Measurements from ENCODE around the gene SPHK1. TPM values are rescaled to one million over a fixed set of nuclear protein-coding genes. Genes with fewer than 3 reads are reported as not detected.

Gene SPHK1
- total and polyA plus RNA-seq, 2 donors (not counting 3 experiments of a cell fraction or from before 2014, with no cell fraction given) = 85.6 to 97.4 TPM

DNA sequence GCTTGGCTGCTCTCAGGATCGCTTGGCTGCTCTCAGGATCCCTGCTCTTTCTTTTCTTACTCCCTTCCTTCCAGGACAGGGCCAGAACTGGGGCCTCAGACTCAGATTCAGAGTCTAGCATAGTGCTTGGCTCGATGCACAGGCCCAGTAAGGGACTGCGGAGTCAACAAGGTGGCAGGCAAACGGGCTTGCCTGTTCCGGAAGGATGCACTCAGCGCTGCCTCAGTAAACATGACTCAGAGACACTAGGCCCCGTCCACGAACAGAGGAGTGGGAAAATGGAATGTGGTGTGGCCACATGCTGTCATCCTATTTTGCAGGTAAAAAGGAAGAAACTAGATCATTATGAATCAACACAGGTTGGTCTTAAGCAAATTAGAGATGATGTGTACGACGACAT, 9.8 kb downstream of the SPHK1 start:
- DNase-seq (ENCODE audit: low read depth, low spot score) (no peak), FAIRE-seq (no peak)
- Histone ChIP-seq H3K4me1 (ENCODE audit: control insufficient read depth, extremely low read depth, insufficient read depth, low read length) (no peaks in the 10 kb centered on the region), H4K20me1 (replicated peaks; ENCODE audit: control insufficient read depth, extremely low read depth, insufficient read depth, low read length) (no peaks in the 10 kb centered on the region), H3K79me2 (ENCODE audit: control insufficient read depth, insufficient read depth, low read length) (no peaks in the 10 kb centered on the region), H2AFZ (ENCODE audit: low read depth, low read length) (no peak overlapping the region), H3K9me1 (replicated peaks; ENCODE audit: control insufficient read depth, extremely low read depth, insufficient read depth, low read length) (no peaks in the 10 kb centered on the region), H3K4me3 (replicated peaks in 1 of 3; ENCODE audit: insufficient read depth in 1 of 3, low read depth in 1 of 3, low read length in 3 of 3) (no peak overlapping the region), H3K27ac (ENCODE audit: insufficient read depth, low read depth, low read length) (no peak overlapping the region), H3K36me3 (ENCODE audit: control insufficient read depth in 2 of 2, extremely low read depth in 1 of 2, insufficient read depth in 2 of 2, low read length in 2 of 2) (peaks cover 11 to 40% of the 10 kb centered on the region in 2 experiments), H3K27me3 (ENCODE audit: control insufficient read depth in 2 of 2, insufficient read depth in 2 of 2, low read length in 2 of 2) (no peaks in the 10 kb centered on the region), H3K9me3 (replicated peaks; ENCODE audit: control insufficient read depth, insufficient read depth, low read length) (no peaks in the 10 kb centered on the region), H3K9ac (replicated peaks; ENCODE audit: extremely low read depth, insufficient read depth, low read length) (no peak overlapping the region), H3K4me2 (ENCODE audit: insufficient read depth, low read length) (no peak overlapping the region)
- ChIA-PET POLR2A (no interaction called here), CTCF (interaction anchor here (0.7 to 1.7 kb wide), 4 partner anchors 9 to 41 kb away, joined by 3 to 5 read pairs (median 4); partner anchors contain the start of gene PRPSAP1)
- dilution Hi-C loops (cut with MboI; ENCODE audit: extremely low pct_ligation_motif_present, low sequenced_read_pairs) (no loop called here), intact Hi-C loops (cut with micrococcal nuclease) (no loop called here)
- TF ChIP-seq FOS (IDR thresholded peaks at IDR 0.05; ENCODE audit: borderline replicate concordance, insufficient read depth, low read length) = no peak
- TF ChIP-seq, protein P1, sequence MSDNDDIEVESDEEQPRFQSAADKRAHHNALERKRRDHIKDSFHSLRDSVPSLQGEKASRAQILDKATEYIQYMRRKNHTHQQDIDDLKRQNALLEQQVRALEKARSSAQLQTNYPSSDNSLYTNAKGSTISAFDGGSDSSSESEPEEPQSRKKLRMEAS (IDR thresholded peaks at IDR 0.05; ENCODE audit: insufficient read depth, insufficient read length) = no peak
- no peak for TF ChIP-seq GATA2 (IDR thresholded peaks at IDR 0.05; ENCODE audit: insufficient read depth, insufficient read length, low read depth, low read length)
- no peak for TF ChIP-seq JUN (IDR thresholded peaks at IDR 0.05; ENCODE audit: borderline replicate concordance, insufficient read depth, insufficient read length, low read depth)
- TF ChIP-seq MYC (IDR thresholded peaks at IDR 0.05; ENCODE audit: low read depth, low read length) = no peak
- no peak for TF ChIP-seq EZH2 (IDR thresholded peaks at IDR 0.05; ENCODE audit: borderline replicate concordance, low read depth, low read length, severe bottlenecking)
- BruUV-seq (replicated peaks) = no TSS peak

DNA sequence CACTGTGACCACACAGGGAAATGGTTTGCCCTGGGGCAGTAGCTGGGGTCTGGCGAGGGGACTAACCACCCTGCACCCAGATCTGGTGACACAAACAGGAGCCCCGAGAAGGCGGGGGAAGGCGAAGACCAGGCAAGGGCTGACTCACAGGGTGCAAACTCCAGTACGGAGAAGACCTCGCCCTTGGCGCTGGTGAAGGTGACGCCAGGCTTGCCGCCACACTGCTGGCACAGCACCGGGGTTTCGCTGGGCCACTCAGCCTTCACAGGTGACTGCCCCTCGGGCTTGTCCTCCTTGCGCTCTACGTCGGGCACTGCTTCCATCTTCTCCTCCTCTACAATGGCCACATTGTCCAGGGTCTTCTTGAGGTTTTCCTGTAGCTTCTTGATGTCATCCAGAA, 11.6 kb downstream of the SPHK1 start:
- ChIA-PET CTCF (interaction anchor here (4.1 to 4.7 kb wide), 2 partner anchors 9 to 94 kb away, joined by 99 to 155 read pairs; partner anchors contain the start of gene SPHK1), POLR2A (no interaction called here)
- DNase-seq (ENCODE audit: low read depth, low spot score) (no peak), FAIRE-seq (no peak)
- BruUV-seq (replicated peaks) = no TSS peak
- no peak overlapping the region for H3K9ac ChIP-seq (replicated peaks; ENCODE audit: extremely low read depth, insufficient read depth, low read length)
- intact Hi-C loops (cut with micrococcal nuclease) (no loop called here), dilution Hi-C loops (cut with MboI; ENCODE audit: extremely low pct_ligation_motif_present, low sequenced_read_pairs) (no loop called here)
- no peak for TF ChIP-seq JUN (IDR thresholded peaks at IDR 0.05; ENCODE audit: borderline replicate concordance, insufficient read depth, insufficient read length, low read depth)
- no peak for TF ChIP-seq FOS (IDR thresholded peaks at IDR 0.05; ENCODE audit: borderline replicate concordance, insufficient read depth, low read length)
- TF ChIP-seq, protein P2, sequence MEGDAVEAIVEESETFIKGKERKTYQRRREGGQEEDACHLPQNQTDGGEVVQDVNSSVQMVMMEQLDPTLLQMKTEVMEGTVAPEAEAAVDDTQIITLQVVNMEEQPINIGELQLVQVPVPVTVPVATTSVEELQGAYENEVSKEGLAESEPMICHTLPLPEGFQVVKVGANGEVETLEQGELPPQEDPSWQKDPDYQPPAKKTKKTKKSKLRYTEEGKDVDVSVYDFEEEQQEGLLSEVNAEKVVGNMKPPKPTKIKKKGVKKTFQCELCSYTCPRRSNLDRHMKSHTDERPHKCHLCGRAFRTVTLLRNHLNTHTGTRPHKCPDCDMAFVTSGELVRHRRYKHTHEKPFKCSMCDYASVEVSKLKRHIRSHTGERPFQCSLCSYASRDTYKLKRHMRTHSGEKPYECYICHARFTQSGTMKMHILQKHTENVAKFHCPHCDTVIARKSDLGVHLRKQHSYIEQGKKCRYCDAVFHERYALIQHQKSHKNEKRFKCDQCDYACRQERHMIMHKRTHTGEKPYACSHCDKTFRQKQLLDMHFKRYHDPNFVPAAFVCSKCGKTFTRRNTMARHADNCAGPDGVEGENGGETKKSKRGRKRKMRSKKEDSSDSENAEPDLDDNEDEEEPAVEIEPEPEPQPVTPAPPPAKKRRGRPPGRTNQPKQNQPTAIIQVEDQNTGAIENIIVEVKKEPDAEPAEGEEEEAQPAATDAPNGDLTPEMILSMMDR (IDR thresholded peaks at IDR 0.05; ENCODE audit: extremely low read depth in 1 of 2, insufficient read depth in 1 of 2, low read depth in 1 of 2, low read length in 2 of 2) = no peak
- TF ChIP-seq POLR2A (IDR thresholded peaks at IDR 0.05; ENCODE audit: low read depth, low read length) = no peak
- TF ChIP-seq, protein P1 (IDR thresholded peaks at IDR 0.05; ENCODE audit: insufficient read depth, insufficient read length) = no peak
- TF ChIP-seq EZH2 (IDR thresholded peaks at IDR 0.05; ENCODE audit: borderline replicate concordance, low read depth, low read length, severe bottlenecking) = no peak
- TF ChIP-seq POLR2AphosphoS5 (IDR thresholded peaks at IDR 0.05; ENCODE audit: insufficient read depth, low read depth, low read length) = no peak
- TF ChIP-seq MYC (IDR thresholded peaks at IDR 0.05; ENCODE audit: low read depth, low read length) = no peak
- TF ChIP-seq GATA2 (IDR thresholded peaks at IDR 0.05; ENCODE audit: insufficient read depth, insufficient read length, low read depth, low read length) = no peak
- H3K79me2 ChIP-seq (ENCODE audit: control insufficient read depth, insufficient read depth, low read length) = no peaks in the 10 kb centered on the region
- H3K36me3 ChIP-seq (ENCODE audit: control insufficient read depth in 2 of 2, extremely low read depth in 1 of 2, insufficient read depth in 2 of 2, low read length in 2 of 2) = peaks cover 9 to 55% of the 10 kb centered on the region in 2 experiments
- no peaks in the 10 kb centered on the region for H4K20me1 ChIP-seq (replicated peaks; ENCODE audit: control insufficient read depth, extremely low read depth, insufficient read depth, low read length)
- H3K4me2 ChIP-seq (ENCODE audit: insufficient read depth, low read length) = no peak overlapping the region
- H2AFZ ChIP-seq (ENCODE audit: low read depth, low read length) = no peak overlapping the region
- H3K9me1 ChIP-seq (replicated peaks; ENCODE audit: control insufficient read depth, extremely low read depth, insufficient read depth, low read length) = no peaks in the 10 kb centered on the region
- no peak overlapping the region for H3K4me3 ChIP-seq (replicated peaks in 1 of 3; ENCODE audit: insufficient read depth in 1 of 3, low read depth in 1 of 3, low read length in 3 of 3)
- no peaks in the 10 kb centered on the region for H3K4me1 ChIP-seq (ENCODE audit: control insufficient read depth, extremely low read depth, insufficient read depth, low read length)
- no peak overlapping the region for H3K27ac ChIP-seq (ENCODE audit: insufficient read depth, low read depth, low read length)
- H3K9me3 ChIP-seq (replicated peaks; ENCODE audit: control insufficient read depth, insufficient read depth, low read length) = no peaks in the 10 kb centered on the region
- H3K27me3 ChIP-seq (ENCODE audit: control insufficient read depth in 2 of 2, insufficient read depth in 2 of 2, low read length in 2 of 2) = no peaks in the 10 kb centered on the region

Measured in endothelial cell of umbilical vein (primary cell).